Superior temporal gyrus (tissue), 1 donor: ENCODE results near the gene MAST4.

Source experiments
- DNase-seq: peaks from one replicate; pipeline ENCODE4 v3.0.0-alpha.2; 2016; ENCODE audit errors: extremely low spot score

Gene MAST4

GRCh38 chr5:66989286-66989685 lies 393.1 kb downstream of the MAST4 start:
- DNase-seq: no peak

- no peak for DNase-seq
Observed at GRCh38 chr5:66989781-66990180, 393.6 kb downstream of the MAST4 start.

- DNase-seq: no peak
Observed at GRCh38 chr5:66991746-66992145, 395.6 kb downstream of the MAST4 start.

DNA sequence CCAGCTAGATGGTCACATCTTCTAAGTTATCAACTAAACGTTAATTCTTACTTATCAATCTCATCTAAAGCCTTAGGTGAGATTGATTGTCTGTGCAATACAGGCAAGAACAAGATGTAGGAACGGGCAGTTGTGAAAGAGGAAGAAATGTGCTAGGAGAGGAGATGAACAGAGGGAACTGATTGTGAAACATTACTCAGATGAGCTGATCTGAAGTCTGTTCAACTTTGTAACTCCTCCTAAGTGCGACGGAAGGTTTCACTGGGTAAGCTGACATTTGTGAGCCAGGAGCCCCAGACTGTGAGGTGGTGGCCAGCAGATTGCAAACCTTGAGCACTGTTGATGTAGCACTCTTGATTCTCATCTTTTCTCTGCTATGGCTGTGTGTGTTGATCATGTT lies 396.4 kb downstream of the MAST4 start:
- no peak for DNase-seq

DNA sequence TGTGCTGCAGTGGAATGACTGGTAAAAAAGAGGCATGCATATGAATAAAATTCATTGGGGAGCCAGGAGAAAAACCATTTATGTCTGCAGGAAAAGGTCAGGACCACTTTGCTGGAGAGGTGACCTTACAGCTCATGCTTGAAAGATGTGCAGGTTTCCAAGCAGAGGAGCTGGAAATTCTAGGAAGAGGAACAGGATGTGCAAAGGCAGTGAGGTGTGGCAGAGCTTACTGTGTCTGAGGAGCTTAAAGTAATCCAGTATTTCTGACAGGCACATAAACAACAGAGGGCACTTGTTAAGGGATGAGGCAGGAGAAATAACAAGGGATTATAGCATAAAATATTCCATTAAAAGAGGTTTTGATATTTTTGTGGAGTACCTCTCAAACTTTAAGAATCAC lies 397.3 kb downstream of the MAST4 start:
- DNase-seq: no peak

GRCh38 chr5:66993882-66994281 lies 397.7 kb downstream of the MAST4 start:
- no peak for DNase-seq

DNA sequence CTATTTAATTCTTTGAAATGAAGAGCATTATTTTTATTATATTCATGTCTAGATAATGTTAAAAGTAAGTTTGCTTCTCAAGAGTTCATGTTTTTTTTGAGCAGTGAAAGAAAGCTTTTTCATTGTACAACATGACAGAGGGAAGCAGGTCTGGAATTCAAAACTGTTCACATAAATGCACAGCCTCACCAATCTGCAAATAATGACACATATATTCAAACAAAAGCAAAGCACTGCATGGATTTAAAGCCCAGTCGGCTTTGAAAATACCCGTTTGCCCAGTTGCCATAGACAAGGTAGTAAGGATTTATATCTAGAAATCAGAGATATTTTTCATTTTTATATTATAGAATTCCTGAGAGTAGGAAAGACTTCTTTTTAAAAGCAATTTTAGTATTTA lies 398.6 kb downstream of the MAST4 start:
- DNase-seq: no peak

GRCh38 chr5:67000794-67001475 lies 404.7 kb downstream of the MAST4 start:
- DNase-seq: no peak

- no peak for DNase-seq
Observed at GRCh38 chr5:67002832-67003684, 406.9 kb downstream of the MAST4 start.

DNA sequence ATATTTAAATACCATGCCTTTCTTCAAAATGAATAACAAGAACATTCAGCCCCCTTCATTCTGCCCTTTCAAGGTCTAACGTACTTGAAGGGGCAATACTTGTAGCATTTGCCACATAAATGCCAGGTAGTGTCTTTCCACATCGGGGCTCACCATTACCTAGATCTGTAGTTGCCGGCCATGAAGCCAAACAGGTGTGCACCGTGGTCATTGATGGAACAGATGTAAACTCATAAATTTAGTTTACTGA lies 407.4 kb downstream of the MAST4 start:
- no peak for DNase-seq

DNA sequence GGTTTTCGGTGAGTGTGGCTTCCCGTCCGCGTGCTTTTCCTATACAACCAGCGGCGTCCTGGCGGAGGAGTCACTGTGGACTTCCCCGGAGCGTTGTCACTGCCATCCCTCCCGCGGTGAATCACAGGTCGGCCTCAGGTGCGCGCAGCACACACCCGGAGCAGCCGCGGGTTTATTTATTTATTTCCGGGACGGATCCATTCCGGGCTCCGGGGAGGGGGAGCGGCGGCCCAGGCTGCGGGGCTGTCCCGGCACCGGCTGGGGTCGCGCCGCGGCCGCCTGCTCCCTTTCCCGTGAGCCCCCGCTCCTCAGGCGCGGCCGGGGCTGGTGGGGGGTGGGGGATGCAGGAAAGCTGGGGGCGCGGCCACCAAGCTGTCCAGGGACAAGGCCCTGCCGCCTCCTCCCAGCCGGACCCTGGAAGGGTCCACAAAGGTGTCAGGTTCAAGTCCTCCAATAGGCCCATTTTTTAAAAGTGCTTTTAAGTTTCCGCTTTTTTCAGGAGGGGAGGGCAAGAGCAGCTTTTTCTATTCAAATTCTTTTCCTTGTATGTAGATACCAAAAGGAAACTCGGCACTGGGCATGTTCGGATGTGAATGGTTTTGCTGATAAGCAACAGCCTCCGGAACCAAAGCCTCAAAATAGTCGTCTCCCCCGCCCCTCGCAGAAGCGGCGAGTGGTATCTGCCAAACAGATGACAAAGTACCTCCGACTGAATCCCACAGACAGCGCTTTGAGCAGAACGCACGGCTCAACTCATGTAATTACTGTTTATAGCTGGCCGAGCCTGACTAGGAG lies 407.9 kb downstream of the MAST4 start:
- peak; percentile 60 for DNase-seq

DNA sequence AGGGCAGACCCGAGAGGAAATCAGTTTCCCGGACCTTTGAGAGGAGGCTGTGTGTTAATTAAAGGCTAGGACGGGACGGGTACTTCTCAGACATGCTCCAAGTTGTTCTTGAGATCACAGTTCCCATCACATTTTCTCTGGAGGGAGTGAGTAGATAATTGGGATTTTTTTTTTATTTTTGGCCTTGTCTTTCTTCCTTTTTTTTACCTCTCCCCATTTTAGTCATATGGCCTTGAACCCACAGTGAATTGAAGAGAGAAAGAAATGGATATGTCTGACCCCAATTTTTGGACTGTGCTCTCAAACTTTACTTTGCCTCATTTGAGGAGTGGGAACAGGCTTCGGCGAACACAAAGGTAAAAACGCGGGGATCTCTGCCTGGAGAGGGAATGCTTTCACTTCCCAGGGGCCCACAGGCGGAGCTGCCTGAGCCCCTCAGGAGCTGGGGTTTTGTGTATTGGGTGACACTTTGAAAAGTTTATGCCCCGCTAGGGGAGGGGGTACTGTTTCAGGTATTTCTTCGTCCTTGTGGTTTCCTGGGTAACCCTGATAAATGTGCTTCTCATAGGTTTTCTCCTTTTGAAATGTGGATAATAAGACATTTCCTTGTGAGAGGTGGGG lies 408.6 kb downstream of the MAST4 start:
- no peak for DNase-seq

DNA sequence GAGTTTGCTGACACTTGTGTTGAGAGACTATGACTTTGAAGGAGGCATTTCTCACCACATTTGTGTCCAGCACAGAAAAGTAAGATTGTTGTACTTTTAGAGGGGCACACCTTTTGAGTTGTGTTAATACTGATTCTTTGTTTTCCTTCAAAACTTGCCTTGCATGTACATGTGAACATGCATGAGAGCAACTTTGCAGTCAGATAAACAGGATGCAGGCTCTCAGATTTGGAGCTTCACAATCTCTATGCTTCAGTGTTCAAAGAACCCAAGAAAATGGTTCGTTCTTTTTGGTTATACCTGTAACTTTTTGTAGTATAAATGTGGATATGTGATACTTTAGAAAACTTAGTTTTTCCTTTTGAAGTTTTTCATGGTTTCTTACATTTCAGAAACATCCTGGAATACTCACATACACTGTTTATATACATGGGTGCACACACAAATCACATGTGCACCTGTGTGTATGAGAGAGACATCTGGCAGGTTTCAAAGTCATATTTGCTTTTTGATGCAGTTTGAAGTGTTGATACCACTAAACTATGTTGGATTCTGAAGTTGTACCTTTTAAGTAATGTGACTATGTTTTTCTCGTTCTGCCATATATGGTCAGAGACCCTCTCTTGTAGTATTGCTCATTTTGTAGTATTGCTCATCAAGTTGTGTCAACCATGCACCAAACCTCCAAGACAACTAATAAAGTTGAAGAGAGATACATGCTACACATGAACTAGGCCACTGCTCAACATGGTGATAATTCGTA lies 409.7 kb downstream of the MAST4 start:
- no peak for DNase-seq

GRCh38 chr5:67006500-67006848 lies 410.3 kb downstream of the MAST4 start:
- DNase-seq: no peak

GRCh38 chr5:67009028-67009427 lies 412.8 kb downstream of the MAST4 start:
- DNase-seq: no peak

GRCh38 chr5:67010684-67011409 lies 414.7 kb downstream of the MAST4 start:
- DNase-seq: no peak

- DNase-seq: no peak
Observed at GRCh38 chr5:67011422-67011821, 415.2 kb downstream of the MAST4 start.

GRCh38 chr5:67012171-67012570 lies 416.0 kb downstream of the MAST4 start:
- DNase-seq: no peak

GRCh38 chr5:67013719-67014118 lies 417.5 kb downstream of the MAST4 start:
- no peak for DNase-seq

DNA sequence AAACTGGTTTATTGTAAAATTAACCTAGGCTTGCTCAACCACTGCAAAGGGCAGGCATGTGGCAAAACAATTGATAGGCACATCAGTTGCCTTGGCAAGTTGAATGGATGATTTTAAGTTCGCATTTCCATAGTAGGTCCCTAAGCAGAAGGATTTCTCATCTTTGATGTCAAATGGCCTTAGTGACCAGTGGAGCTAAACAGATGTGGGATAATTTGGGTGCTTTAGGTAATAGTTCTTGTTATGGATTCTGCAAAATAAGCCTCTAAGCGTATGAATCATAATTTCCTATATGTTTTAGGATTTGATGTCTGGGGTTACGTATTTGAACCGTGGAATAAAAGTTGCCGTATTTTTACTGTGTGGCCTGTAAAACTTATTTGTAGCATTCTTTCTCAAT lies 418.0 kb downstream of the MAST4 start:
- no peak for DNase-seq

DNA sequence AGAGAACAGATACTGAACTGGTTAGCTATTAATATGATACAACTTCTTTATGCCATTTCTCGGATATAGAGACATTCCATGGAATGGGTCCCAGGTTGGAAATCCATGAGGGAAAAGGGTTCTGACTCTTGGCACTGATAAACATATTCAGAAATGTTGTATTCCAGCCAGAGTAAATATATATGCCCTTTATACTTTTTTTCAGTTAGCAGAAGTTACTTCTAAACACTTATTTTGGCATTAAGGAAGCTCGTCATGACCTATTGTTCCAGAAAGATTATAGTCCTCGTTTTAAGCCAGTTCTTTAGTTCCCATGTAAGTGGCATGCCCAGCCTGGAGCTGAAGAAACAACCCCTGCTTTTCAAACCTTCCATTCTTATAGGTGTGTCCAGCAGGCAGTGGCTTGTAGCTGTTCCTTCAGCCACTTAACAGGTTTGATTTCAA lies 418.8 kb downstream of the MAST4 start:
- no peak for DNase-seq
